SK-N-SH treated with all-trans-retinoic acid at 6 μM for 48 hours (cell line): ENCODE data around the gene SYNGR3.

Experiments
- ATAC-seq: fragments of 200-7000 bp; cut with Tn5 transposase; 3 replicates; pipeline ENCODE4 v1.9.1; 2020; ENCODE audit warnings: mild to moderate bottlenecking, moderate library complexity
- ARNTL ChIP-seq: fragments of 450-650 bp; formaldehyde crosslinking; IDR thresholded peaks from 2 replicates; pipeline ENCODE4 v1.5.0; 2020; ENCODE audit warnings: low read depth, mild to moderate bottlenecking, moderate library complexity, borderline replicate concordance
- BACH2 ChIP-seq: fragments of 250-450 bp; sonication (Bioruptor Pico); IDR thresholded peaks from 2 replicates; pipeline ENCODE4 v1.9.0; 2021; ENCODE audit warnings: mild to moderate bottlenecking, borderline replicate concordance
- CSDC2 ChIP-seq: fragments of 250-450 bp; sonication (Bioruptor Pico); IDR thresholded peaks from 2 replicates; pipeline ENCODE4 v1.5.0; 2020; ENCODE audit warnings: mild to moderate bottlenecking, moderate library complexity
- ESRRG ChIP-seq: fragments of 250-450 bp; sonication (Bioruptor Pico); IDR thresholded peaks from 2 replicates; pipeline ENCODE4 v1.6.1; 2021; ENCODE audit warnings: mild to moderate bottlenecking
- GLIS3 ChIP-seq: fragments of 250-450 bp; sonication (Bioruptor Pico); IDR thresholded peaks from 2 replicates; pipeline ENCODE4 v1.5.0; 2020; ENCODE audit warnings: mild to moderate bottlenecking, moderate library complexity
- ISL1 ChIP-seq: fragments of 250-450 bp; sonication (Bioruptor Pico); IDR thresholded peaks from 2 replicates; pipeline ENCODE4 v2.1.2; 2022; ENCODE audit warnings: mild to moderate bottlenecking, moderate library complexity
- OSR1 ChIP-seq: fragments of 250-450 bp; sonication (Bioruptor Pico); IDR thresholded peaks from 2 replicates; pipeline ENCODE4 v1.8.0; 2022; ENCODE audit warnings: moderate library complexity, mild to moderate bottlenecking, inconsistent platforms
- PPARA ChIP-seq: fragments of 250-450 bp; sonication (Bioruptor Pico); IDR thresholded peaks from 2 replicates; pipeline ENCODE4 v1.5.0; 2020; ENCODE audit warnings: mild to moderate bottlenecking, borderline replicate concordance
- RARB ChIP-seq: fragments of 250-450 bp; sonication (Bioruptor Pico); IDR thresholded peaks from 2 replicates; pipeline ENCODE4 v1.8.0; 2021; ENCODE audit warnings: mild to moderate bottlenecking, moderate library complexity
- SNAI2 ChIP-seq: fragments of 250-450 bp; sonication (Bioruptor Pico); IDR thresholded peaks from 2 replicates; pipeline ENCODE4 v1.5.0; 2020; ENCODE audit warnings: mild to moderate bottlenecking, moderate library complexity
- TCF4 ChIP-seq: fragments of 250-450 bp; sonication (Bioruptor Pico); IDR thresholded peaks from 2 replicates; pipeline ENCODE4 v1.8.0; 2021; ENCODE audit warnings: mild to moderate bottlenecking, moderate library complexity, borderline replicate concordance
- TOX ChIP-seq: fragments of 250-450 bp; sonication (Bioruptor Pico); IDR thresholded peaks from 2 replicates; pipeline ENCODE4 v1.8.0; 2021; ENCODE audit warnings: mild to moderate bottlenecking, moderate library complexity, borderline replicate concordance
- ZC3H10 ChIP-seq: fragments of 250-450 bp; sonication (Bioruptor Pico); IDR thresholded peaks from 2 replicates; pipeline ENCODE4 v1.5.1; 2021; ENCODE audit warnings: mild to moderate bottlenecking, moderate library complexity
- ZFP3 ChIP-seq: fragments of 250-450 bp; sonication (Bioruptor Pico); IDR thresholded peaks from 2 replicates; pipeline ENCODE4 v1.5.0; 2020; ENCODE audit warnings: mild to moderate bottlenecking, moderate library complexity
- ZFP30 ChIP-seq: fragments of 450-650 bp; formaldehyde crosslinking; IDR thresholded peaks from 2 replicates; pipeline ENCODE4 v1.5.0; 2022; ENCODE audit warnings: mild to moderate bottlenecking, moderate library complexity
- ZNF565 ChIP-seq: fragments of 450-650 bp; formaldehyde crosslinking; conservative IDR thresholded peaks from 2 replicates; pipeline ENCODE4 v1.5.0; 2020; ENCODE audit warnings: low read depth, mild to moderate bottlenecking, moderate library complexity
- ZNF70 ChIP-seq: fragments of 450-650 bp; formaldehyde crosslinking; IDR thresholded peaks from 2 replicates; pipeline ENCODE4 v1.5.0; 2020; ENCODE audit warnings: mild to moderate bottlenecking, moderate library complexity
- ZNF8 ChIP-seq: fragments of 450-650 bp; formaldehyde crosslinking; IDR thresholded peaks from 2 replicates; pipeline ENCODE4 v1.5.0; 2020; ENCODE audit warnings: mild to moderate bottlenecking, moderate library complexity
- TF ChIP-seq, protein P1 (sequence below): fragments of 250-450 bp; sonication (Bioruptor Pico); IDR thresholded peaks from 2 replicates; pipeline ENCODE4 v1.5.1; 2020; ENCODE audit warnings: low read depth, mild to moderate bottlenecking, moderate library complexity
- TF ChIP-seq, protein P2 (sequence below): fragments of 250-450 bp; sonication (Bioruptor Pico); IDR thresholded peaks from 2 replicates; pipeline ENCODE4 v1.8.0; 2020; ENCODE audit warnings: mild to moderate bottlenecking, moderate library complexity, borderline replicate concordance
- TF ChIP-seq, protein P3 (sequence below): fragments of 250-450 bp; sonication (Bioruptor Pico); IDR thresholded peaks from 2 replicates; pipeline ENCODE4 v1.8.0; 2021; ENCODE audit warnings: low read depth, mild to moderate bottlenecking, moderate library complexity, borderline replicate concordance
- TF ChIP-seq, protein P4 (sequence below): fragments of 250-450 bp; sonication (Bioruptor Pico); IDR thresholded peaks from 2 replicates; pipeline ENCODE4 v1.5.1; 2021; ENCODE audit warnings: mild to moderate bottlenecking, moderate library complexity
- TF ChIP-seq, protein P5 (sequence below): fragments of 250-450 bp; sonication (Bioruptor Pico); IDR thresholded peaks from 2 replicates; pipeline ENCODE4 v1.5.0; 2020; ENCODE audit warnings: mild to moderate bottlenecking, moderate library complexity

Gene SYNGR3

DNA sequence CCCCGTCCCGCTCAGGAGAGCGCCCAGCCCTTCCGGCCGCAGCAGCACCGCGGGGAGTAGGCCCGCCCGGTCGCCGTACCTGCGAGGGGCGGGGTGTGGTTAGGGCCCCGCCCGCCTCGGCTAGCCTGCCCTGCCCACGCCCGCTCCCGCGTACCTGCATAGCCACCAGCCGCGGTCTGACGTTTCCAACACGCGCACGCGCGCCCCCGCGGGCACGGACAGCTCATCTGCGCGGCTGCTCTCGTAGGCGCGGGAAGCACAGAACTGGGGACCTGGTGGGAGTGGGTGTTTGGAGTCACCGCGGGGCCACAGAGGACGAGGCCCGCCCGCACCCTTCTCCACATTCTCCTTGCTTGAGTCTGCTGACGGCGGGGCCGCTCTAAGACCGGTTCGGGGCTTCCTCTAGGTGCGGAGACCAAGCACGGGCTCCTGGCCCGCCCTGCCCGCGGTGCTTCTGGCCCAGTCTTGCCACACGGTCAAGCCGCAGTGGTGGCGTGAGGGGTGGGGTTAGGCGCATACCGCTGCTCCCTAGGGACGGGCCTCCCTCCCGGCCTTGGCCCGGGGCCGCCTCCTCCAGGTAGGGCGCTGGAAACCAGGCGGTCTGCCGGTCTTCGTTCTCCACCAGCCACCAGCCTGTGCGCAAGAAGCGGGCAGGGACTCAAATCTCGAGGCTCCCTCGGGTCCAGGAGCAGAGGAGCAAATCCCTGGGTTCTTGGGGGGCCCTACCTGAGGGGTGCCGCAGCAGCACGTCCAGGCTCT, 10.3 kb upstream of the SYNGR3 start:
- TF ChIP-seq ZNF8 (no peak), ESRRG (CRISPR knock-in tag) (no peak), PPARA (no peak), SNAI2 (CRISPR knock-in tag) (no peak), ISL1 (CRISPR knock-in tag) (no peak), ZC3H10 (CRISPR knock-in tag) (no peak), RARB (CRISPR knock-in tag) (no peak), ZFP30 (no peak), ZNF70 (CRISPR knock-in tag) (no peak), TOX (CRISPR knock-in tag) (no peak), ARNTL (CRISPR knock-in tag) (no peak), OSR1 (CRISPR knock-in tag) (no peak), BACH2 (CRISPR knock-in tag) (no peak), ZFP3 (CRISPR knock-in tag) (no peak), GLIS3 (no peak)
- TF ChIP-seq, protein P1, sequence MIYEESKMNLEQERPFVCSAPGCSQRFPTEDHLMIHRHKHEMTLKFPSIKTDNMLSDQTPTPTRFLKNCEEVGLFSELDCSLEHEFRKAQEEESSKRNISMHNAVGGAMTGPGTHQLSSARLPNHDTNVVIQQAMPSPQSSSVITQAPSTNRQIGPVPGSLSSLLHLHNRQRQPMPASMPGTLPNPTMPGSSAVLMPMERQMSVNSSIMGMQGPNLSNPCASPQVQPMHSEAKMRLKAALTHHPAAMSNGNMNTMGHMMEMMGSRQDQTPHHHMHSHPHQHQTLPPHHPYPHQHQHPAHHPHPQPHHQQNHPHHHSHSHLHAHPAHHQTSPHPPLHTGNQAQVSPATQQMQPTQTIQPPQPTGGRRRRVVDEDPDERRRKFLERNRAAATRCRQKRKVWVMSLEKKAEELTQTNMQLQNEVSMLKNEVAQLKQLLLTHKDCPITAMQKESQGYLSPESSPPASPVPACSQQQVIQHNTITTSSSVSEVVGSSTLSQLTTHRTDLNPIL (CRISPR knock-in tag) = no peak
- TF ChIP-seq, protein P2, sequence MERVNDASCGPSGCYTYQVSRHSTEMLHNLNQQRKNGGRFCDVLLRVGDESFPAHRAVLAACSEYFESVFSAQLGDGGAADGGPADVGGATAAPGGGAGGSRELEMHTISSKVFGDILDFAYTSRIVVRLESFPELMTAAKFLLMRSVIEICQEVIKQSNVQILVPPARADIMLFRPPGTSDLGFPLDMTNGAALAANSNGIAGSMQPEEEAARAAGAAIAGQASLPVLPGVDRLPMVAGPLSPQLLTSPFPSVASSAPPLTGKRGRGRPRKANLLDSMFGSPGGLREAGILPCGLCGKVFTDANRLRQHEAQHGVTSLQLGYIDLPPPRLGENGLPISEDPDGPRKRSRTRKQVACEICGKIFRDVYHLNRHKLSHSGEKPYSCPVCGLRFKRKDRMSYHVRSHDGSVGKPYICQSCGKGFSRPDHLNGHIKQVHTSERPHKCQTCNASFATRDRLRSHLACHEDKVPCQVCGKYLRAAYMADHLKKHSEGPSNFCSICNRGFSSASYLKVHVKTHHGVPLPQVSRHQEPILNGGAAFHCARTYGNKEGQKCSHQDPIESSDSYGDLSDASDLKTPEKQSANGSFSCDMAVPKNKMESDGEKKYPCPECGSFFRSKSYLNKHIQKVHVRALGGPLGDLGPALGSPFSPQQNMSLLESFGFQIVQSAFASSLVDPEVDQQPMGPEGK (CRISPR knock-in tag) = no peak
- TF ChIP-seq, protein P3, sequence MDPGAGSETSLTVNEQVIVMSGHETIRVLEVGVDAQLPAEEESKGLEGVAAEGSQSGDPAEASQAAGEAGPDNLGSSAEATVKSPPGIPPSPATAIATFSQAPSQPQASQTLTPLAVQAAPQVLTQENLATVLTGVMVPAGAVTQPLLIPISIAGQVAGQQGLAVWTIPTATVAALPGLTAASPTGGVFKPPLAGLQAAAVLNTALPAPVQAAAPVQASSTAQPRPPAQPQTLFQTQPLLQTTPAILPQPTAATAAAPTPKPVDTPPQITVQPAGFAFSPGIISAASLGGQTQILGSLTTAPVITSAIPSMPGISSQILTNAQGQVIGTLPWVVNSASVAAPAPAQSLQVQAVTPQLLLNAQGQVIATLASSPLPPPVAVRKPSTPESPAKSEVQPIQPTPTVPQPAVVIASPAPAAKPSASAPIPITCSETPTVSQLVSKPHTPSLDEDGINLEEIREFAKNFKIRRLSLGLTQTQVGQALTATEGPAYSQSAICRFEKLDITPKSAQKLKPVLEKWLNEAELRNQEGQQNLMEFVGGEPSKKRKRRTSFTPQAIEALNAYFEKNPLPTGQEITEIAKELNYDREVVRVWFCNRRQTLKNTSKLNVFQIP (CRISPR knock-in tag) = no peak
- TF ChIP-seq, protein P4, sequence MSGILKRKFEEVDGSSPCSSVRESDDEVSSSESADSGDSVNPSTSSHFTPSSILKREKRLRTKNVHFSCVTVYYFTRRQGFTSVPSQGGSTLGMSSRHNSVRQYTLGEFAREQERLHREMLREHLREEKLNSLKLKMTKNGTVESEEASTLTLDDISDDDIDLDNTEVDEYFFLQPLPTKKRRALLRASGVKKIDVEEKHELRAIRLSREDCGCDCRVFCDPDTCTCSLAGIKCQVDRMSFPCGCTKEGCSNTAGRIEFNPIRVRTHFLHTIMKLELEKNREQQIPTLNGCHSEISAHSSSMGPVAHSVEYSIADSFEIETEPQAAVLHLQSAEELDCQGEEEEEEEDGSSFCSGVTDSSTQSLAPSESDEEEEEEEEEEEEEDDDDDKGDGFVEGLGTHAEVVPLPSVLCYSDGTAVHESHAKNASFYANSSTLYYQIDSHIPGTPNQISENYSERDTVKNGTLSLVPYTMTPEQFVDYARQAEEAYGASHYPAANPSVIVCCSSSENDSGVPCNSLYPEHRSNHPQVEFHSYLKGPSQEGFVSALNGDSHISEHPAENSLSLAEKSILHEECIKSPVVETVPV (CRISPR knock-in tag) = no peak
- TF ChIP-seq, protein P5, sequence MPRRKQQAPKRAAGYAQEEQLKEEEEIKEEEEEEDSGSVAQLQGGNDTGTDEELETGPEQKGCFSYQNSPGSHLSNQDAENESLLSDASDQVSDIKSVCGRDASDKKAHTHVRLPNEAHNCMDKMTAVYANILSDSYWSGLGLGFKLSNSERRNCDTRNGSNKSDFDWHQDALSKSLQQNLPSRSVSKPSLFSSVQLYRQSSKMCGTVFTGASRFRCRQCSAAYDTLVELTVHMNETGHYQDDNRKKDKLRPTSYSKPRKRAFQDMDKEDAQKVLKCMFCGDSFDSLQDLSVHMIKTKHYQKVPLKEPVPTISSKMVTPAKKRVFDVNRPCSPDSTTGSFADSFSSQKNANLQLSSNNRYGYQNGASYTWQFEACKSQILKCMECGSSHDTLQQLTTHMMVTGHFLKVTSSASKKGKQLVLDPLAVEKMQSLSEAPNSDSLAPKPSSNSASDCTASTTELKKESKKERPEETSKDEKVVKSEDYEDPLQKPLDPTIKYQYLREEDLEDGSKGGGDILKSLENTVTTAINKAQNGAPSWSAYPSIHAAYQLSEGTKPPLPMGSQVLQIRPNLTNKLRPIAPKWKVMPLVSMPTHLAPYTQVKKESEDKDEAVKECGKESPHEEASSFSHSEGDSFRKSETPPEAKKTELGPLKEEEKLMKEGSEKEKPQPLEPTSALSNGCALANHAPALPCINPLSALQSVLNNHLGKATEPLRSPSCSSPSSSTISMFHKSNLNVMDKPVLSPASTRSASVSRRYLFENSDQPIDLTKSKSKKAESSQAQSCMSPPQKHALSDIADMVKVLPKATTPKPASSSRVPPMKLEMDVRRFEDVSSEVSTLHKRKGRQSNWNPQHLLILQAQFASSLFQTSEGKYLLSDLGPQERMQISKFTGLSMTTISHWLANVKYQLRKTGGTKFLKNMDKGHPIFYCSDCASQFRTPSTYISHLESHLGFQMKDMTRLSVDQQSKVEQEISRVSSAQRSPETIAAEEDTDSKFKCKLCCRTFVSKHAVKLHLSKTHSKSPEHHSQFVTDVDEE (CRISPR knock-in tag) = no peak
- ATAC-seq = no peak

DNA sequence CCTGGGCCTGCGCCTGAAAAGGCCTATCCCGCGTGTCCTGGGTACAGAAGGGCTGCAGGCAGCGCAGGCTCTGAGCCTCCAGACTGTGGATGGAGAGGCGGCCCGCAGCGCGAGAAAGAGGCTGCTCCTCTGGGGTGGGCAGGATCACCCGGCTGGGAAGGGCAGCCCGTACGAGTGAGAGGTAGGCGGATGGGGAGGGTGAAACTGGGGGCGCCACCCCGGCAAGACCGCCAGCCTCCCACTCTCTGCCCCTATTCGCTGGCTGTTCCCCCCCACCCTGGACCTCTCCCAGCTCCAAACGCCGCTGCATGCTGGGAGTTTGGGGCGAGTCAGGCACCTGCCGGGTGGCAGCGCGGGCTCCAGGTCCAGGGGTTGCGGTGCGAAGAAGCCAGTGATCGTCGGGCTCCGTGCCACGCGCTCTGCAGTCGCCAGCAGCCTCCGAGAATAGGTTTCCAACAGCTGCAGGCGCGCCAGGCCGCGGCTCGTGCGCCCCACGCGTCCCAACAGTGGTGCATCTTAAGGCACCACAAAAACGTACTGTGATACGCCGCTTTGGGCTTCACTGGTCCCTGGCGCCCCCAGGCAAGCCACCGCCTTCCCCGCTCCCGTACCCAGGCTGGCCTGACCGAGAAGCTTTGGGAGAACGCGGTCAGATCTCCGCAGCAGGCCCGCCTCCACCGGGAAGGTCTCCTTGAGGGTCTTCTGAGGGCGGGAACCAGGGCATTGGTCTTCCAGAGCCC, 9.6 kb upstream of the SYNGR3 start:
- ATAC-seq = no peak
- TF ChIP-seq, protein P3 (CRISPR knock-in tag) = no peak
- no peak for TF ChIP-seq CSDC2
- no peak for TF ChIP-seq ZNF8
- no peak for TF ChIP-seq TCF4 (CRISPR knock-in tag)
- no peak for TF ChIP-seq SNAI2 (CRISPR knock-in tag)
- no peak for TF ChIP-seq ISL1 (CRISPR knock-in tag)
- no peak for TF ChIP-seq ZC3H10 (CRISPR knock-in tag)
- TF ChIP-seq, protein P4 (CRISPR knock-in tag) = no peak
- no peak for TF ChIP-seq ESRRG (CRISPR knock-in tag)
- no peak for TF ChIP-seq ZNF565
- TF ChIP-seq RARB (CRISPR knock-in tag) = no peak
- TF ChIP-seq, protein P1 (CRISPR knock-in tag) = no peak
